Memory B cell (primary cell): ENCODE measurements around the gene SCP2.

Experiments used
- ATAC-seq: fragments of 150-1000 bp; cut with Tn5 transposase; 2 replicates; pipeline ENCODE4 v1.10.0; 2021; ENCODE audit warnings: low read depth, mild to moderate bottlenecking, moderate library complexity
- DNase-seq, 2 donors: peaks; one replicate each; pipeline ENCODE4 v3.0.0; 2022; ENCODE audit warnings: low spot score in 2 of 2
- H3K27ac Mint-ChIP-seq: one replicate; pipeline ENCODE4 v1.8.0; 2022; ENCODE audit warnings: mild to moderate bottlenecking, moderate library complexity, mixed read lengths
- H3K27me3 Mint-ChIP-seq: one replicate; pipeline ENCODE4 v1.8.0; 2022; ENCODE audit warnings: mixed read lengths
- H3K36me3 Mint-ChIP-seq: one replicate; pipeline ENCODE4 v1.8.0; 2022; ENCODE audit warnings: mild to moderate bottlenecking, mixed read lengths
- H3K4me1 Mint-ChIP-seq: one replicate; pipeline ENCODE4 v1.8.0; 2022; ENCODE audit warnings: mixed read lengths
- H3K4me3 Mint-ChIP-seq: one replicate; pipeline ENCODE4 v1.8.0; 2022; ENCODE audit warnings: mild to moderate bottlenecking, moderate library complexity, mixed read lengths
- H3K9me3 Mint-ChIP-seq: one replicate; pipeline ENCODE4 v1.8.0; 2022; ENCODE audit warnings: mixed read lengths

The SCP2 gene, protein sequence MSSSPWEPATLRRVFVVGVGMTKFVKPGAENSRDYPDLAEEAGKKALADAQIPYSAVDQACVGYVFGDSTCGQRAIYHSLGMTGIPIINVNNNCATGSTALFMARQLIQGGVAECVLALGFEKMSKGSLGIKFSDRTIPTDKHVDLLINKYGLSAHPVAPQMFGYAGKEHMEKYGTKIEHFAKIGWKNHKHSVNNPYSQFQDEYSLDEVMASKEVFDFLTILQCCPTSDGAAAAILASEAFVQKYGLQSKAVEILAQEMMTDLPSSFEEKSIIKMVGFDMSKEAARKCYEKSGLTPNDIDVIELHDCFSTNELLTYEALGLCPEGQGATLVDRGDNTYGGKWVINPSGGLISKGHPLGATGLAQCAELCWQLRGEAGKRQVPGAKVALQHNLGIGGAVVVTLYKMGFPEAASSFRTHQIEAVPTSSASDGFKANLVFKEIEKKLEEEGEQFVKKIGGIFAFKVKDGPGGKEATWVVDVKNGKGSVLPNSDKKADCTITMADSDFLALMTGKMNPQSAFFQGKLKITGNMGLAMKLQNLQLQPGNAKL

DNA sequence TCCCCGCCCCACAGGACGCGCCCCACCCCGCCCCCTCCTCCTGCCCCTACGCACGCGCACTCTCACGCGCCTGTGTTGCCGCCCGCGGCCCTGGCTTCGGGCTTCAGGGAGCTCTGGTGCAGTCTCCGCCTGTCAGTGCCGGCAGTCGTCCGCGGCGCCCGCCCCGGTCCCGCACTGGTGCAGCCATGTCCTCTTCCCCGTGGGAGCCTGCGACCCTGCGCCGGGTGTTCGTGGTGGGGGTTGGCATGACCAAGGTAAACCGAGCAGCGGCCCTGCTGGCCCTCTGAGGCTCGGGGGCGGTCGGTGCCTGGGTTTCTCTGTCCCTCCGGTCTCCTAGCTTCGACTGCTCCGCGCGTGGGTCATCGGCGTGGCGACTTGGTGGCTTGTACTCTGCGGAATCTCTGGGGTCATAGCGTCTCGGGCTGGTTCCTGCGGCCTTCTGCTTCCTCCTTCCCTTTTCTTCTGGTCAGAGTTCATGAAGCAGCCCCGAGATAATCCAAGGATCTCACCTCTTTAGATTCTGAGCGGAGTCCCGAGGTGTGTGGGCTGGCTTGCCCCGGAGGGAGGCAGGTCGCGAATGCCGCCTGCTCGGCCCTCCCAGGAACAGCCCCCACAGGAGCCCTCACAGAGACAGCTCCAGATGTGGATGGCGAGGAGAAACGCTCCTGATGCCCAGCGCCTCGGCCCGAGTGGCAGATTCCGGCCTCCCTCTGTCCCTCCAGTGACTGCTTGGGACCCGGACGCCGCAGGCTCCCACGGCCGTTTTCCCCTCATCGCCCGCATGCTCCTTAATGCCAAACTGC lies at the start of gene SCP2:
SCP2 (plus strand) TSS at position 65 of the 803 bp plus-strand sequence; CDS start at position 186, 121 bp downstream.
- Mint-ChIP-seq H3K27me3 (no peaks in the 10 kb centered on the region), H3K27ac (peak within 1 kb of the TSS; percentile 19), H3K36me3 (no peaks in the 10 kb centered on the region), H3K4me1 (peaks cover 10% of the 10 kb centered on the region), H3K4me3 (peak within 1 kb of the TSS; percentile 88), H3K9me3 (no peaks in the 10 kb centered on the region)
- DNase-seq (peak; percentile 50 to 61), ATAC-seq (peak; percentile 94)

DNA sequence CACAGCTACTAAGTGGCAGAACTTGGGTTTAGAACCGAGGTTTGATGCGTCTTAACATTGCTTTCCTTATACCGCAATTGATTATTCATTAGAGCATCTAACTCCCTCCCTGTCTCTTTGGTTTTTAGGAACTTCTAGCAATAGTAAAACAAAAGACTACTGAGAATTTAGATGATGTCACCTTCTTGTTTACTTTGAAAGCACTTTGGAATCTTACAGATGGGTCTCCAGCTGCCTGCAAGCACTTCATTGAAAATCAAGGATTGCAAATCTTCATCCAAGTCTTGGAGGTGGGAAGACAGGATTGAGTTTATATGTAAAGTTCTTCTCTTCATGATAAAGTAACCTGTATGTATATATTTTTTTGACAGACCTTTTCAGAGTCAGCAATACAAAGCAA lies 49.5 kb upstream of the SCP2 start:
- H3K27me3 Mint-ChIP-seq, result no peaks in the 10 kb centered on the region
- no peaks in the 10 kb centered on the region for H3K4me1 Mint-ChIP-seq
- H3K4me3 Mint-ChIP-seq, result no peak overlapping the region
- no peak overlapping the region for H3K27ac Mint-ChIP-seq
- peaks cover 2% of the 10 kb centered on the region for H3K9me3 Mint-ChIP-seq
- peaks cover 1% of the 10 kb centered on the region for H3K36me3 Mint-ChIP-seq
- DNase-seq (no peak), ATAC-seq (no peak)

DNA sequence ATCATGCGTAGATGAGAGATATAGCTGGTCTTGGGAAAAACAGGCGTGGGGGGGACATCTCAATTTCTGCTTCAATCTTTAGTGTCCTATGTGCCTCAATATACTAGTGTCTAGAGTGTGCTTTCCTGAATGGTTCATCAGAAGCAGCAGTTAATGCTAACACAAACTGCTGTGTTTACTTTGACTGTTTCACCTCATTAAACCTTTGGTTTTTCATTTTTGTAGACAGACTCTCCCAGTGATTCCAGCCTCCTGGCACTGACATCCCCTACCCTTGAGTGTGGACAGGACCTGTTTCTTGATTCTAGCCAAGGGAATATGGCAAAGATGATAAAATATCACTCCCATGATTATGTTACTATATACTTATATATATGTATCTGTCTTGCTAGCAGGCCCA lies 46.9 kb upstream of the SCP2 start:
- peaks cover 1% of the 10 kb centered on the region for H3K36me3 Mint-ChIP-seq
- no peaks in the 10 kb centered on the region for H3K27me3 Mint-ChIP-seq
- H3K4me3 Mint-ChIP-seq, result no peak overlapping the region
- peaks cover 4% of the 10 kb centered on the region for H3K9me3 Mint-ChIP-seq
- no peak overlapping the region for H3K27ac Mint-ChIP-seq
- DNase-seq (no peak), ATAC-seq (no peak)
- no peaks in the 10 kb centered on the region for H3K4me1 Mint-ChIP-seq

DNA sequence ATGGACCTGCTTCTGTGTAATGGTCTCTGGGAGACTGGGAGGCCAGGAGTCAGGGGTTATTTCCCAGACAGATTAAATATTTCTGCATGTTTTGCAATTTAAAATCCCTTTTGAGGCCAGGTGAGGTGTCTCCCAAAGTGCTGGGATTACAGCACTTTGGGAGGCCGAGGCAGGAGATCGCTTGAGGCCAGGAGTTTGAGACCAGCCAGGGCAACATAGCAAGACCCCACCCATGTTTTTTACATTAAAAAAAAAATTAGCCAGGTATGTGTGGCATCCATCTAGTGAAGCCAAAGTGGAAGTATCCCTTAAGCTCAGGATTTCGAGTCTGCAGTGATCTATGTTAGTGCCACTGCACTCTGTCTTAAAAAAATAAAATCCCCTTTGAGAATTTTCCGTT lies 39.6 kb upstream of the SCP2 start:
- H3K36me3 Mint-ChIP-seq, result no peaks in the 10 kb centered on the region
- H3K4me3 Mint-ChIP-seq, result no peak overlapping the region
- ATAC-seq, result no peak
- no peak overlapping the region for H3K27ac Mint-ChIP-seq
- no peaks in the 10 kb centered on the region for H3K27me3 Mint-ChIP-seq
- no peak for DNase-seq
- H3K9me3 Mint-ChIP-seq, result peaks cover 2% of the 10 kb centered on the region
- H3K4me1 Mint-ChIP-seq, result no peaks in the 10 kb centered on the region

DNA sequence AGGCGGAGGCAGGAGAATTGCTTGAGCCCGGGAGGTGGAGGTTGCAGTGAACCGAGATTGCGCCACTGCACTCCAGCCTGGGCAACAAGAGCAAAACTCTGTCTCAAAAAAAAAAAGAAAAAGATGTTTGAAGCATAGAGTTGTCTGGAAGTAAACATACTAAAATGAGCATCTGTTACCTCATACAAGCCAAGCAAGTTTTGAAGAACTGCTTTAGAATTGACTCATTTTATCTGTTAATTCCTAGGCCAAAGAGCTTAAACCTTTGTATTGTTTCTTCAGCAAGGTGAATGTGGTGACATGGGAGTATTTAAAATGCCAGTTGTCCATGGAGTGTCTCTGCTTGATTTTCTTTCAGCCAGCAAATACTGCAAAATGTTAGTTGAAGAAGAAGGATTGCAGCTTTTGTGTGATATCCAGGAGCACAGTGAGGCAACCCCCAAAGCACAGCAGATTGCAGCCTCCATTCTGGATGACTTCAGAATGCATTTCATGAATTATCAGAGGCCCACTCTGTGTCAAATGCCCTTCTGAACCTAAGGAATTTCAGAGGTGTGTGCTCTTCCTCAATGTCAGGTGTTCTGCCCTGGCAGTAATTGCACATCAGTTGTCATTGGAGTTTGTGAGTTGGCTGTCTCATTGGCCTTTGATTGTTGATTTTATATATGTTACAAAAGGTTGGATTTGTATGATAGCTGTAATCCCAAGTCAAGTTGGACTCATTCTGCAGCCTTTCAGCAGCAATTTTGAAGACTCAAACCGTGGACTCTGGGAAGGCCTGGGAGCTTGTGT lies 34.5 kb upstream of the SCP2 start:
- H3K4me1 Mint-ChIP-seq, result no peaks in the 10 kb centered on the region
- DNase-seq (no peak), ATAC-seq (no peak)
- no peaks in the 10 kb centered on the region for H3K27me3 Mint-ChIP-seq
- no peak overlapping the region for H3K4me3 Mint-ChIP-seq
- no peaks in the 10 kb centered on the region for H3K9me3 Mint-ChIP-seq
- H3K36me3 Mint-ChIP-seq, result peaks cover 10% of the 10 kb centered on the region
- no peak overlapping the region for H3K27ac Mint-ChIP-seq

DNA sequence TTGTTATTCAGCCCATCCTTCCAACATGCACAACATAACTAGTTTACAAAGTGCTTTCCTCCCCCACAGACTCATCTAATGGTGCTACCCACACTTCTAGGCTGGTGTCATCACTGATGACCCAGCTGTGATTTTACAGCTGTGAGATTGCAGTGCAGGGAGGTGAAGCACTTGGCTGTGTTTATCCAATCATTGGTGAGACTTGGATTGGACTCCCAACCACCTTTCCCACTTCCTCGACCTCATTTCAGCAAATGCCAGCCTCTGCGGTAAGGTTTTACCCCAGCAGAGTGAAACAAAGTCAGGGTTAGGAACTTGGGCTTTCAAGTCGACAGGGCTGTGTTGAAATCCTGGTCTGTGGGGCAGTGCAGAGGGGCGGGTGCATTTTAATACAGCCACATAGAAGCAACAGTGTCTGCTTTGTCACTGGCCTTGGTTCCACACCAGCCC lies 27.6 kb upstream of the SCP2 start:
- ATAC-seq (no peak), DNase-seq (no peak)
- Mint-ChIP-seq H3K4me1 (no peaks in the 10 kb centered on the region), H3K36me3 (peaks cover 16% of the 10 kb centered on the region), H3K27ac (no peak overlapping the region), H3K4me3 (no peak overlapping the region), H3K9me3 (no peaks in the 10 kb centered on the region), H3K27me3 (no peaks in the 10 kb centered on the region)

DNA sequence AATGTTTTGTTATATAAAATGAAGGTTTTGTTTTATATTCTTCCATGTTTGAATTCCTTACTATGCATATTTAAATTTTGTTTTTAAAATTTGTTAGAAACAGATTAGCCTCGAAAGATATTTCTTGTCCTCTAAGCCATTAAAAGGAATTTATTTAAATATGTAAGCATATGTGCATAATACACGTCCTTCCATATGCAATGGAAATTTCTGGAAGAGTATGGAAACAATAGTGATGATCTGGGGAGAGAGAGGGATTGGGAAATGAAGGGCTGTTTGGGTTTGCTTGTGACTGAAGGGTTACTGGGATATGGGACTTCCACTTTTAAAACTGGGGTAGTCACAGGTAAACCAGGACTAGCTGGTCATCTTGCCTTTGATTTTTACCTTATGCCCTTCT lies 26.7 kb upstream of the SCP2 start:
- H3K27me3 Mint-ChIP-seq, result no peaks in the 10 kb centered on the region
- ATAC-seq (no peak), DNase-seq (no peak)
- no peaks in the 10 kb centered on the region for H3K4me1 Mint-ChIP-seq
- no peaks in the 10 kb centered on the region for H3K9me3 Mint-ChIP-seq
- peaks cover 10% of the 10 kb centered on the region for H3K36me3 Mint-ChIP-seq
- H3K4me3 Mint-ChIP-seq, result no peak overlapping the region
- no peak overlapping the region for H3K27ac Mint-ChIP-seq

DNA sequence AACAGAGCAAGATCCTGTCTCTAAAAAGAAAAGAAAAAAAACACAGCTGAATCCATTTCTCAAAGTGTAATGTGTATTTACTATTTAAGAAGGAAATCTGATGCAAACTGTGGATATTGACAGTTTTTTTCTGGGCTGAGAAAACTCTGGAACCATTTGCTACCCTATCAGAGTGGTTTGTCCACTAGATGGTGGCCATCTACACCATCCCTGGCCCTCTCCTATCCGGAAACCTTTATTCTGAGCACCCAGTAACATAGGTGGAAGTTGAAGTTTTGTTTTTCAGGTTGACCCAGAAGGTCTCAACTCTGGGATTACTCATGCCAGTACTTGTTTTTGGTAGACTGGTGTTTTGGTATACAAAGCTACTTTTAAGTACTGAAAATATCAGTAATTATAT lies 25.7 kb upstream of the SCP2 start:
- H3K4me3 Mint-ChIP-seq, result no peak overlapping the region
- no peaks in the 10 kb centered on the region for H3K27me3 Mint-ChIP-seq
- H3K9me3 Mint-ChIP-seq, result no peaks in the 10 kb centered on the region

DNA sequence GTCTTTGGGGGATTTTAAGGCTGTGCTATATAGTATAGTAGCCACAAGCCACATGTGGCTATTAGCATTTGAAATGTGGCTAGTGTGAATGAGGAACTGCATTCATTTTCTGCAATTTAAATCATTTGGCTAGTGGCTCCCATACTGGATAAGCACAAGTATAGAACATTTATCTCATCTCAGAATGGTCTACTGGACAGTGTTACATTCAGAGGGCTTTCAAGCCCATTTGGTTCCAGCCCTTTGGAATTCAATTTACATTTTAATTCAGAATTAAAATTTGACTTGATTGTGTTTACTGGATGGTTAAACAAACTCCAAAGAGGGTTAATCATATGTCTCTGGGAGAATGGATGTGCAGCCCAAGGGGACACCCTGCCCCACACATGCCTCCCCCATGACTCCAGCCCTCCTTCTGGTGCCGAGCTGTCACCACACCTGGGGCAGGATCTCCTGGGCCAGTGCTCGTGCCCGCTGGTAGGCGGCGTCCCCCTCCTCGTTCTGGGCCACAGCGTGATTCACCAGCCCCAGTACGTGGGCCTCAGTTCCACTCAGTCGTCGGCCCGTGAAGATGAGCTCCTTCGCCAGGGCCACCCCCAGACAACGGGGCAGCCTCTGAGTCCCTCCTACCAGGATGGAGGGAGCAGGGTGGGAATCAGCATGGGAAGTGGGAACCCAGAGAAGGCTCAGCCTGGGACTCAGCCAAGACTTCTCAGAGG lies 22.7 kb upstream of the SCP2 start:
- Mint-ChIP-seq H3K4me1 (no peaks in the 10 kb centered on the region), H3K36me3 (peaks cover 7% of the 10 kb centered on the region), H3K9me3 (no peaks in the 10 kb centered on the region), H3K4me3 (no peak overlapping the region), H3K27ac (no peak overlapping the region), H3K27me3 (no peaks in the 10 kb centered on the region)
- ATAC-seq, result no peak
- DNase-seq, result no peak

More for the DNA sequence above, 25.7 kb upstream of the SCP2 start:
- Mint-ChIP-seq H3K4me1 (no peaks in the 10 kb centered on the region), H3K36me3 (peaks cover 10% of the 10 kb centered on the region), H3K27ac (no peak overlapping the region)
- DNase-seq, result no peak
- ATAC-seq, result no peak

DNA sequence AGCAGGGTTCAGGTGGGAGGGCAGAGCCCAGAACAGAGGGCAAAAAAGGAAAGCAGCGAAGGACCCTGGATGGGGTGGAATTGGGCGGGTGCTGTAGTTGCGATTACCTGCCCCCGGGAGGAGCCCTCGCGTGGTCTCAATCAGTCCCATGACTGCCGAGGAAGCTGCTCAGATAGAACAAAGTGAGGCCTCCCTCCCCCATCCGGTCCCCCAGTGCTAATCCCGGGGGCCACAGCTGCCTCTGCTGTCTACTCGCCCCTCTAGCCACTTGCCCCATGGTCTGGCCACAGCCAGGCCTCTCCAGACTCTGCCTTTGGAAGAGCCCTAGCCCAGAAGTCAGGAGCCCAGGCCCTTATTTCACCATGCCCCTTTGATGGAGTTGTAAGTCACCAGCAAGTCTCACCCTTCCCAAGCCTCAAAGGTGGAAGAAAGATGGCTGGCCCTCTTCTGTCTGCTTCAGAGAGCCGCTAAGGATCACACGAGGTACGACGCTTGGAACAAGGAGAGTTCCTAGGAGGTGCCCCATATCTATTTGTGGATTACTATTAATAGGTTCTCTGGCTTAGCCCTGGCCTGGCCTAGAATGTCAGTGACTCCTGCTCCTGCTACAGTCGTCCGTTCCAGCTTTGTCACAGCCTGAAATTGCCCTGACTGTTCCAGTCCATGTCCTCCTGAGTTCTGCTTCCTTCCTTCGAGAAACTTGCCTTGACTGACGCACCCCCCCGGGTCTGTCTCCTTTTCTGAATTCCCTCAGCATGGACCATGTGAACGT lies 22.0 kb upstream of the SCP2 start:
- Mint-ChIP-seq H3K4me3 (no peak overlapping the region), H3K9me3 (no peaks in the 10 kb centered on the region), H3K4me1 (no peaks in the 10 kb centered on the region), H3K27ac (no peak overlapping the region), H3K36me3 (peaks cover 9% of the 10 kb centered on the region), H3K27me3 (no peaks in the 10 kb centered on the region)
- DNase-seq (no peak), ATAC-seq (peak; percentile 42)

DNA sequence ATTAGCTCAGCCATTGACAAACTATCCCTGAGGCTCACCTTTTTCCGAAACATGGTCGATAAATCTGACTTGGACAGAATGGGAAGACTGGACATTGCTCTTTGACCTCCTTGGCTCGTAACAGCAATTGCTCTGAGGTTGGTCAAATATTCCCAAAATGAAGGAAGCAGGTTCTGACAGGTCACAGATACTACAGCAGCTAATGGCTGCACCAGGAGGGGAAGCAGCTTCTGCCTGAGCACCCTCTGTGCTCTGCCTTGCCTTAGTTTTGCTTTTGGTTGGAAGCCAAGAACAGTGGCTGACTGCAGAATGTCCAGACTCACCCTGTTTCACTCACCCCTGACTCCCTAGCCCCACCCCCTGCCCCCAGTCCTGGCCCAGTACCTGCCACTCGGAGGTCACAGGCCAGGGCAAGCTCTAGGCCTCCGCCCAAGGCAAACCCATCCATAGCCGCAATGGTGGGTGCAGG lies 20.9 kb upstream of the SCP2 start:
- H3K36me3 Mint-ChIP-seq, result peaks cover 9% of the 10 kb centered on the region
- DNase-seq (no peak), ATAC-seq (no peak)
- H3K27ac Mint-ChIP-seq, result no peak overlapping the region
- no peak overlapping the region for H3K4me3 Mint-ChIP-seq
- H3K27me3 Mint-ChIP-seq, result no peaks in the 10 kb centered on the region
- no peaks in the 10 kb centered on the region for H3K4me1 Mint-ChIP-seq
- no peaks in the 10 kb centered on the region for H3K9me3 Mint-ChIP-seq

DNA sequence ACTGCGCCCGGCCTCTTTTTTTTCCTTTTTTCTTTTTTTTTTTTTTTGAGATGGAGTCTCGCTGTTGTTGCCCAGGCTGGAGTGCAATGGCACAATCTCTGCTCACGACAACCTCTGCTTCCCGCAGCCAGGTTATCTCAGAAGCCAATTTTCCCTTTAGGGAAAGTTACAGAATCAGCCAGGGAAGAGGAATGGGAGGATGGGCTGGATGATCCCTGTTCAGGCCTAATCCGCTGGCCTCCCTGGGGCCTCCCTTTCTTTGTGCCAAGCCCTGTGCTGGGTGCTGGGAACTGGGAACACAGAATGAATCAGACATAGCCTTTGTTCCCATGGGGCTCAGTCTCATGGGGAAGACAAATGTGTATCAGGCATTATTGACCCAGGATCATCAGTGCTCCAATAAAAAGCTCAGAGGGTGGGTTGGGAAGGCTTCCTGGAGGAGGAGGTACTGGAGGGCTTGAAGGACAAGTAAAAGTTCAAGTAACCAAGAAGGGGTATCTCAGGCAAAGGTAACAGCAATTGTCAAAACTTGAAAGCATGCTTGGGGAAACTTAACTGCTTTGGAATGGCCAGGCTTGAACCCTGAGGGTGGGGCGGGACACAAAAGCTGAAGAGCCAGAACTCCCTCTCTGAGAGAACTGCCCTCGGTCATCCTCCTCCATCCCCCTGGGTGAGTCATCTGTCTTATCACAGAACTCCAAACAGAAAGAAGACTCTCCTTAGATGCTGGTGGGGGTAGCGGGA lies 19.8 kb upstream of the SCP2 start:
- no peak for ATAC-seq
- H3K36me3 Mint-ChIP-seq, result peaks cover 9% of the 10 kb centered on the region
- no peaks in the 10 kb centered on the region for H3K27me3 Mint-ChIP-seq
- DNase-seq, result no peak
- no peak overlapping the region for H3K4me3 Mint-ChIP-seq
- H3K27ac Mint-ChIP-seq, result no peak overlapping the region
- H3K9me3 Mint-ChIP-seq, result no peaks in the 10 kb centered on the region
- no peaks in the 10 kb centered on the region for H3K4me1 Mint-ChIP-seq
